Neural cell (in vitro differentiated cells): Measurements from ENCODE around the gene APOC3. TPM values are rescaled to one million over a fixed set of nuclear protein-coding genes. Genes with fewer than 3 reads are reported as not detected.

Experiments used
- H2AFZ ChIP-seq: fragments of 200-600, 300-800 bp; sonication (generic), shearing (Covaris generic); 2 replicates; pipeline ENCODE4 v1.6.0; 2014; ENCODE audit warnings: low read depth, mild to moderate bottlenecking, antibody characterized with exemption, low read length, moderate library complexity
- H3F3A ChIP-seq: fragments of 200-600 bp; shearing (Covaris generic); 2 replicates; pipeline ENCODE4 v1.6.1; 2016; ENCODE audit warnings: mild to moderate bottlenecking, moderate library complexity, mixed read lengths, antibody characterized with exemption, low read length; ENCODE audit not compliant: insufficient read depth, poor library complexity, severe bottlenecking
- H3K27ac ChIP-seq: fragments of 200-600, 300-800 bp; sonication (generic), shearing (Covaris generic); 2 replicates; pipeline ENCODE4 v1.5.1; 2014; ENCODE audit warnings: mild to moderate bottlenecking, low read length, moderate library complexity
- H3K27me3 ChIP-seq: fragments of 300-800, 200-600 bp; sonication (generic), shearing (Covaris generic); 2 replicates; pipeline ENCODE4 v1.6.0; 2014; ENCODE audit warnings: mild to moderate bottlenecking, low read depth, low read length, moderate library complexity; ENCODE audit not compliant: insufficient read depth
- H3K36me3 ChIP-seq: fragments of 300-800, 200-600 bp; sonication (generic), shearing (Covaris generic); 2 replicates; pipeline ENCODE4 v1.5.1; 2014; ENCODE audit warnings: mild to moderate bottlenecking, antibody characterized with exemption, low read length, moderate library complexity; ENCODE audit not compliant: insufficient read depth
- H3K4me2 ChIP-seq: fragments of 300-800, 200-600 bp; sonication (generic), shearing (Covaris generic); 2 replicates; pipeline ENCODE4 v1.6.0; 2014; ENCODE audit warnings: mild to moderate bottlenecking, low read length
- H3K4me3 ChIP-seq: fragments of 300-800, 200-600 bp; sonication (generic), shearing (Covaris generic); 2 replicates; pipeline ENCODE4 v1.5.1; 2014; ENCODE audit warnings: mild to moderate bottlenecking, low read length, moderate library complexity
- H3K79me2 ChIP-seq: fragments of 200-600 bp; shearing (Covaris generic); replicated peaks from 2 replicates; pipeline ENCODE4 v1.6.0; 2014; ENCODE audit warnings: mild to moderate bottlenecking, low read length, moderate library complexity; ENCODE audit not compliant: insufficient read depth
- H3K9ac ChIP-seq: fragments of 300-800, 200-600 bp; sonication (generic), shearing (Covaris generic); 2 replicates; pipeline ENCODE4 v1.6.1; 2016; ENCODE audit warnings: mild to moderate bottlenecking, low read length, mixed read lengths
- H3K9me2 ChIP-seq: fragments of 200-600 bp; shearing (Covaris generic); 2 replicates; pipeline ENCODE4 v1.6.1; 2016; ENCODE audit warnings: mild to moderate bottlenecking, low read length, mixed read lengths; ENCODE audit not compliant: insufficient read depth
- H3K9me3 ChIP-seq: fragments of 200-600, 300-800 bp; sonication (generic), shearing (Covaris generic); 2 replicates; pipeline ENCODE4 v1.6.1; 2016; ENCODE audit warnings: mild to moderate bottlenecking, mixed run types, low read length, moderate library complexity, mixed read lengths
- H4K20me1 ChIP-seq: fragments of 200-600 bp; shearing (Covaris generic); 2 replicates; pipeline ENCODE4 v1.6.1; 2016; ENCODE audit warnings: mild to moderate bottlenecking, mixed run types; ENCODE audit not compliant: insufficient read depth
- CTCF ChIP-seq: fragments of 450-650 bp; IDR thresholded peaks from 2 replicates; pipeline ENCODE4 v1.5.1; 2014; ENCODE audit warnings: antibody characterized with exemption, mild to moderate bottlenecking, moderate library complexity; ENCODE audit not compliant: poor library complexity, severe bottlenecking
- EP300 ChIP-seq: fragments of 450-650 bp; conservative IDR thresholded peaks from 2 replicates; pipeline ENCODE4 v1.6.1; 2014; ENCODE audit warnings: antibody characterized with exemption, mild to moderate bottlenecking, moderate library complexity; ENCODE audit not compliant: poor library complexity, severe bottlenecking
- EZH2 ChIP-seq: fragments of 200-600, 300-800 bp; shearing (Covaris generic), sonication (generic); IDR thresholded peaks from 2 replicates; pipeline ENCODE4 v1.6.1; 2014; ENCODE audit warnings: antibody characterized with exemption, low read length, borderline replicate concordance, mild to moderate bottlenecking; ENCODE audit not compliant: insufficient read depth, poor library complexity, severe bottlenecking
- MXI1 ChIP-seq: fragments of 450-650 bp; conservative IDR thresholded peaks from 2 replicates; pipeline ENCODE4 v1.6.1; 2014; ENCODE audit warnings: antibody characterized with exemption, mild to moderate bottlenecking; ENCODE audit not compliant: poor library complexity, severe bottlenecking
- POLR2AphosphoS5 ChIP-seq: IDR thresholded peaks from 2 replicates; pipeline ENCODE4 v1.6.1; 2012
- RAD21 ChIP-seq: fragments of 450-650 bp; conservative IDR thresholded peaks from 2 replicates; pipeline ENCODE4 v1.6.1; 2014; ENCODE audit warnings: antibody characterized with exemption, mild to moderate bottlenecking, moderate library complexity
- REST ChIP-seq: IDR thresholded peaks from 2 replicates; pipeline ENCODE4 v1.6.1; 2012; ENCODE audit warnings: borderline replicate concordance
- SMC3 ChIP-seq: fragments of 450-650 bp; conservative IDR thresholded peaks from 2 replicates; pipeline ENCODE4 v1.6.1; 2014; ENCODE audit warnings: antibody characterized with exemption, mild to moderate bottlenecking, moderate library complexity; ENCODE audit not compliant: poor library complexity
- TAF1 ChIP-seq: IDR thresholded peaks from 2 replicates; pipeline ENCODE4 v1.6.1; 2012; ENCODE audit warnings: low read depth
- polyA plus RNA-seq: library from polyadenylated mRNA; depleted of rRNA; stranded (reverse); fragments of >200 nt; gene quantifications from 2 replicates; pipeline ENCODE4 v1.2.3, GENCODE V29; 2014

Gene APOC3
- polyA plus RNA-seq, 1 donor from 2014 or later: not detected

GRCh38 chr11:116862185-116862584, 32.5 kb downstream of the APOC3 start:
- no peaks in the 10 kb centered on the region for H3K27me3 ChIP-seq
- H3K9me2 ChIP-seq: no peaks in the 10 kb centered on the region
- H2AFZ ChIP-seq: no peak overlapping the region
- no peak overlapping the region for H3K4me2 ChIP-seq
- H3F3A ChIP-seq: no peaks in the 10 kb centered on the region
- no peak overlapping the region for H3K9ac ChIP-seq
- peaks cover 7% of the 10 kb centered on the region for H3K36me3 ChIP-seq
- TF ChIP-seq MXI1 (no peak), REST (no peak), EZH2 (no peak), SMC3 (no peak), RAD21 (no peak)
- H3K9me3 ChIP-seq: no peaks in the 10 kb centered on the region
- no peak overlapping the region for H3K4me3 ChIP-seq
- no peaks in the 10 kb centered on the region for H4K20me1 ChIP-seq
- H3K79me2 ChIP-seq: no peaks in the 10 kb centered on the region
- no peak overlapping the region for H3K27ac ChIP-seq

- Histone ChIP-seq H3K27ac (no peak overlapping the region), H3K4me3 (no peak overlapping the region), H3K9me3 (no peaks in the 10 kb centered on the region), H3K9ac (no peak overlapping the region), H3K9me2 (no peaks in the 10 kb centered on the region), H3K36me3 (peaks cover 11% of the 10 kb centered on the region), H4K20me1 (no peaks in the 10 kb centered on the region), H3K4me2 (no peak overlapping the region), H3F3A (no peaks in the 10 kb centered on the region), H2AFZ (no peak overlapping the region), H3K79me2 (no peaks in the 10 kb centered on the region), H3K27me3 (no peaks in the 10 kb centered on the region)
- TF ChIP-seq TAF1: no peak
- no peak for TF ChIP-seq SMC3
- no peak for TF ChIP-seq EP300
- no peak for TF ChIP-seq REST
- no peak for TF ChIP-seq MXI1
- TF ChIP-seq CTCF: no peak
- no peak for TF ChIP-seq POLR2AphosphoS5
- no peak for TF ChIP-seq RAD21
- no peak for TF ChIP-seq EZH2
Measured at GRCh38 chr11:116862951-116863350, 33.2 kb downstream of the APOC3 start.
